GM12865 (cell line): Measurements from ENCODE around the gene ROR2.
A peak's percentile ranks its signal among the peaks of the same experiment; 100 is the strongest.

ENCODE experiments used
- DNase-seq: peaks from one replicate; pipeline ENCODE4 v3.0.0; 2010; ENCODE audit warnings: low read depth
- H3K4me3 ChIP-seq: 2 replicates; pipeline ENCODE4 v1.5.1; 2011; ENCODE audit warnings: mild to moderate bottlenecking, low read depth, low read length, control low read depth
- CTCF ChIP-seq: IDR thresholded peaks from 2 replicates; pipeline ENCODE4 v1.5.1; 2011; ENCODE audit warnings: low read length, control low read depth, low read depth, inconsistent platforms; ENCODE audit not compliant: insufficient read depth; ENCODE audit errors: missing control alignments

ROR2 gene

DNA sequence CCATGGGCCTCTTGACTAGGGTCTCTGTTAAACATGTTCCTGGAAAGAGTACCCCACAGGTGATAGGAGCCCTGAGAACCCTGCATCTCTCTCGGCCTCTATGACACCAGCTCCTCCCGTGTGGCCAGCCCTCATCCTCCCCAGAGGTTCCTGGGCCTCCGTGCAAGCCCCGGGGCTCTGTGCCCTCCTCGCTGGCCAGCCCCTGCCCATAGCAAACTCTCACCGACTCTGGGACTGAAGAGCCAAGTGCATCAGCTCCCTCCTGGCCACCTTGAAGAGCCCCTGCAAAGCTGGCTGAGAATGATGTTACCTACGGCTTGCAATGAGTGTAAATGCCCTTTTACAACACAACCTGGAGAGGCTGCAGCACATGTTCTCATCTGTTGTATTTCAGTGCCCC lies 224.4 kb downstream of the ROR2 start:
- no peak for DNase-seq
- no peak for TF ChIP-seq CTCF
- H3K4me3 ChIP-seq = no peak overlapping the region

GRCh38 chr9:91724609-91725505 lies 225.2 kb downstream of the ROR2 start:
- no peak for DNase-seq
- no peak for TF ChIP-seq CTCF
- H3K4me3 ChIP-seq = no peak overlapping the region

DNA sequence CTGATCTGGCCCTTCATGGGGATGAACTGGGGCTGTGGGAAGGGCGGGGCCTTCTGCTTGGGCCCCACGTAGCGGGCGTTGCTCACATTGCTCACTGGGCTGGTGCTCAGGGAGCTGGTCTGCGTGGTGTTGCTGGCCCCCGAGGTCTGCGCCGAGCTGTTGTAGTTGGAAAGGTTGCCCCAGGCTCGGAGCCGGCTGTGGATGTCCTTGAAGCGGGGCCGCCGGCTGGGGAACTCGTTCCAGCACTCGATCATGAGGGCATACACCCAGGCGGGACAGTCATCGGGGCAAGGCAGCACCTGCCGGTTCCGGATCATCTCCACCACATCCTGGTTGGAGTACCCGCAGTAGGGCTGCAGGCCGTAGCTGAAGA lies 226.0 kb downstream of the ROR2 start:
- no peak for TF ChIP-seq CTCF
- no peak overlapping the region for H3K4me3 ChIP-seq
- no peak for DNase-seq

- no peak for DNase-seq
- no peak overlapping the region for H3K4me3 ChIP-seq
- TF ChIP-seq CTCF = no peak
Observed at GRCh38 chr9:91723420-91724067, 226.5 kb downstream of the ROR2 start.

DNA sequence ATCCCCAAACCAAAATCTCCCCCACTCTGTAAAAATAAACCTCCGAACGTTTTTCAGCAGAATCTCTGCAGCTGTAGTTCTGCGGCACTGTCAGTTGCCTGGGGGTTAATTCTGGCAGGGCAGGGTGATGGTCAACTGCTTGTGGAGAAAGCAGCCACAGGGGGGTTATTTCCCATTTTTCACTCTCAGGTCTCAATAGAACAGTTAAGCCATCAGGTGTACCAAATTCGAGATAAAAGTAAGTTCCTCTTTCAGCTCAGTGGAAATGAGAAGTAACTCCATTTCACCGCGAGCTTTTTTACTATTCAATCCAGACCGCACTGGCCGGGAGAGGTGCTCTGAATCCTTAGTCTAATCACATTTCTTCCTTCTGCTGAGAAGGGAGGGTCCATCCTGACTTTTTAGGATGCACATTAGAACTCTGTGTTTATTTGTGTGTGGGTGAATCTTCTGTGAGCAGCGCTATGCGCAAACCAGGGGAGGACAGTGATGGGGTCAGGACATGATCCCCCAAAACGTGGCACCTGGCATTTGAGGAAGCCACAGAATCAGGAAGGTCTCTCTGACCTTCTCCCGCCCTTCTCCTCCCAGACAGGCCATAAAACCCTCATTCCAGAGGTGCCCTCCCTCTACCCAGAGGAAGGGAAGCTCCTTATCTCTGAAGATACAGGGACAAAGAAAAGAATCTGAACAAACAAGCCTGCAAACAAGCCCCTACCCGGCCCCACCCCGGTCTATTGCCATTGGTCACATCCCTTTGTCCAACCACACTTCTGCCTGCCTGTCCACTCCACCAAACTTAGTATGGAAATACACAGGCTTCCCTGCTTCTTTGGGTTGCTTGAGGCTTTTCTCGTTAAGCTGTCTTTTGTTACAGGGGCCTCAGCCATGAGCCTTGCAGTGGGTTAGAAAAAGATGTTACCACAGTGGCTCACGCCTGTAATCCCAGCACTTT lies 229.0 kb downstream of the ROR2 start:
- no peak for TF ChIP-seq CTCF
- DNase-seq = peak; percentile 62
- H3K4me3 ChIP-seq = no peak overlapping the region

DNA sequence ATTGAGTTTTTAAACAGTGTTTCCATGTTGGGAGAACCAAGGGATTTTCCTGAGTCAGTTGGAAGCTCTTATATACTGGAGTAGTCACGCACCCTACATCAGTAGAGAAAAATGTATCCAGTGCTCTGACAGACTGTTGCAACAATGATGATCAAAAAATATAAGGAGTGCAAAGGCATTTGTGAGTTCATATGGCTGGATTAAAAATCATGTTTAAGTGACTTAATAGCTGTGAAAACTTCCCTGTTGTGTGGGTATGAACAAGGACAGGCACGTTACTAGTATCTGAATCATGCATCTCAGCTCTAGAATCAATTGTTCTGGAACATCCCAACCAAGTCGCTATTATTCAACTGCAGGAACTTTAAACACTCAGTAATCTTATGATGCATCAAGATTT lies 229.7 kb downstream of the ROR2 start:
- no peak for DNase-seq
- no peak for TF ChIP-seq CTCF
- no peak overlapping the region for H3K4me3 ChIP-seq
